Breast epithelium (tissue), 3 donors: ENCODE measurements around the gene KLK2.

Source experiments
- POLR2A ChIP-seq: fragments of 450-650 bp; IDR thresholded peaks from one replicate; pipeline ENCODE4 v1.6.1; 2016; ENCODE audit warnings: antibody characterized with exemption, mild to moderate bottlenecking, moderate library complexity
- TF ChIP-seq, protein P1 (sequence below), 3 donors: fragments of 450-650 bp; IDR thresholded peaks; one replicate each; pipeline ENCODE4 v1.5.1; 2016 to 2017; ENCODE audit warnings: antibody characterized with exemption in 3 of 3, mild to moderate bottlenecking in 3 of 3, moderate library complexity in 3 of 3

DNA sequence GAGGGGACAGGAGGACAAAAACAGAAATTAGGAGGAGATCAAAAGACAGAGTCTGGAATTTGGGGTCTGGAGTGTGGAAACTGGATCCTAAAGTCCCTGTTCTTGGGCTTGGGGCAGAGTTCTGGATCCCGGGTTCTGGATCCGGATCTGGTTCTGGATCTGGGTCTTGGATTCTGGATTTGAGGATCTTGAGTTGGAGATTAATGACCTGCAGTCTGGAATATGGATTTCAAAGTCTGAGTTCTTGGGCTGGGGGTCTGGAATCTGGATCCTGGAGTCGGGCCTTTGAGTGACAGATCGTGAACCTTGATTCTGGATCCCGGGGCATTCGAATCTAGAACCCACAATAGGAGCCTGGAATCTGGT lies 39.5 kb upstream of the KLK2 start:
- no peak for TF ChIP-seq POLR2A
- TF ChIP-seq, protein P1, sequence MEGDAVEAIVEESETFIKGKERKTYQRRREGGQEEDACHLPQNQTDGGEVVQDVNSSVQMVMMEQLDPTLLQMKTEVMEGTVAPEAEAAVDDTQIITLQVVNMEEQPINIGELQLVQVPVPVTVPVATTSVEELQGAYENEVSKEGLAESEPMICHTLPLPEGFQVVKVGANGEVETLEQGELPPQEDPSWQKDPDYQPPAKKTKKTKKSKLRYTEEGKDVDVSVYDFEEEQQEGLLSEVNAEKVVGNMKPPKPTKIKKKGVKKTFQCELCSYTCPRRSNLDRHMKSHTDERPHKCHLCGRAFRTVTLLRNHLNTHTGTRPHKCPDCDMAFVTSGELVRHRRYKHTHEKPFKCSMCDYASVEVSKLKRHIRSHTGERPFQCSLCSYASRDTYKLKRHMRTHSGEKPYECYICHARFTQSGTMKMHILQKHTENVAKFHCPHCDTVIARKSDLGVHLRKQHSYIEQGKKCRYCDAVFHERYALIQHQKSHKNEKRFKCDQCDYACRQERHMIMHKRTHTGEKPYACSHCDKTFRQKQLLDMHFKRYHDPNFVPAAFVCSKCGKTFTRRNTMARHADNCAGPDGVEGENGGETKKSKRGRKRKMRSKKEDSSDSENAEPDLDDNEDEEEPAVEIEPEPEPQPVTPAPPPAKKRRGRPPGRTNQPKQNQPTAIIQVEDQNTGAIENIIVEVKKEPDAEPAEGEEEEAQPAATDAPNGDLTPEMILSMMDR (IDR thresholded peaks at IDR 0.05) = no peak
